Astrocyte (in vitro differentiated cells and primary cell): ENCODE measurements around the gene CXCR4.

Source experiments
- CTCF ChIP-seq: IDR thresholded peaks from 2 replicates; pipeline ENCODE4 v1.5.1; 2011; ENCODE audit warnings: low read depth, mild to moderate bottlenecking, inconsistent platforms, low read length, moderate library complexity; ENCODE audit not compliant: insufficient read depth
- EZH2 ChIP-seq: IDR thresholded peaks from 2 replicates; pipeline ENCODE4 v1.6.1; 2012; ENCODE audit warnings: mild to moderate bottlenecking, low read length, inconsistent platforms; ENCODE audit not compliant: insufficient read depth

- TF ChIP-seq CTCF (no peak), EZH2 (no peak)
These were observed 8.1 kb upstream of the CXCR4 start for GRCh38 chr2:136126021-136126420.
